NCI-H2227 (cell line): ENCODE measurements around the gene INPP4B.

Source experiments
- DNase-seq: peaks from one replicate; lab custom pipeline; 2025; ENCODE audit not compliant: unreplicated experiment; lab: John Stamatoyannopoulos, UW

INPP4B gene

DNA sequence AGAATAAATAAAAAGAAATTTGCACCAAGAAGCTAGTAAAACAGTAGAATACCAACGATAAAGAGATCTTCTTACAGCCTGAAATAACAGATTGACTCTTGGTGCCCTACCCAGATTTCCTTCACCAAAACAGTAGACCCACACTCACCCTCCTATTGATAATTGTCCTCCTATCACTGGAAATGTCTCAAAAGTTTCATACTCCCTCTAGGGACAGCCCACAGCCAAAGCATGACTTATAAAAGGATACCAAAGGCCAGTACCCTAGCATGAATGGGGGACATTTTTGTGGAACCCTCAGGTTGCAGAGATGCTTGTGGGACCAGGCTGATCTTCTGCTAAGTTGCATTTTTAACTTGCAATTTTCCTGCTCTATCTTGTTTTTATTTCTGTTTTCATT is 104.1 kb downstream of the INPP4B start:
- no peak for DNase-seq

DNA sequence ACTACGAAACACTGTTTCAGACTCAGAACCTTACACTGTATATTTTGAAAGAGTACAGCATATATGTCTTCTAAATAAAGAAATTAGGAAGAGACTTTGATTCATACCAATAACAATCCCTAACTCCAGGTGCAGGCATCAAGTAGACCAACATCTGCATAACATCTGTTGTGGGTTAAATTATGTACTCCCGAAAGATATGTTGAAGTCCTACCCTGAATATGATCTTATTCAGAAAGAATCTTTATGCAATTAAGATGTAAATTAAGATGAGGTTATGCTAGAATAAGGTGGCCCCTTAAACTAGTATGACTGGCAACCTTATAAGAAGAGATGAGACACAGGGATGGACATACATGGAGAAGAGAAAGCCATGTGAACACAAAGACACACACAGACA is 117.9 kb downstream of the INPP4B start:
- DNase-seq = no peak

DNA sequence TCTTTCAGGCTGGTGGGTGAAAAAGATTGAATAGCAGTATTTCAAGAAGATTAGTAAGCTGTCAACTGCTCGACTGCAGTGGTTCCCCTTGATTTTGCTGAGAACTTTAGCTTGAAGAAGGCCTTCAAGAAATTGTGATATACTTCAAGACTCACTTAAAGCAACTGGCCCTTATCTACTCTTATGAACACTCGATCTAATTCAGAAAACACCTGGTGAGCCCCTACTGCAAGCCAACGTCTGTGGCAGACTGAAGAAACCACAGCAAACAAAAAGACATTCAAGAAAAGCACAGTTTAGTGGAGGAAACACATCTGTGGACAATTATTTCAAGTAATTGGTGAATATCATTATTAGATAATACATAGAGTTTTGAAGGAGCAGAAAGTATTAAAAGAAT is 119.0 kb downstream of the INPP4B start:
- no peak for DNase-seq

DNA sequence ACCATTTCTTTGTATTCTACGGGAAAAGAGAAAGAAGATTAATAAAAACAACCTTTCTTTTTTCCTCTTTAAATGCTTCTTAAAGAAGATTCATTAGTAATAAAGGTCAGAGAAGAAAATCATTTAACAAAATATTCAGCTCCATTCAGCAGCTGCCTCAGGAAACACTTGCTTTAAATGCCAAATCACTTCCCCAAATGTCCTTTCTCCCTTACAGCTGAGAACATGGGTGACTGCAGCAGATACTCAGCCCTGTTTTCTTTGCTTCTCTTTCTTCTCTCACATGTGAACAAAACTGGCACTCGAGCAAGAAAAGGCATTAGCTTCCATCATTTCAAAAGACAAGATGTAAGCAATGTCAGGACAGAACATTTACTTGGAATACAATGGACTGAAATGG is 120.2 kb downstream of the INPP4B start:
- DNase-seq = no peak

- no peak for DNase-seq
These were observed 124.9 kb downstream of the INPP4B start for GRCh38 chr4:142721187-142721586.

- DNase-seq = no peak
These were observed 126.1 kb downstream of the INPP4B start for GRCh38 chr4:142719854-142720541.

GRCh38 chr4:142718981-142719380 is 127.1 kb downstream of the INPP4B start:
- no peak for DNase-seq

DNA sequence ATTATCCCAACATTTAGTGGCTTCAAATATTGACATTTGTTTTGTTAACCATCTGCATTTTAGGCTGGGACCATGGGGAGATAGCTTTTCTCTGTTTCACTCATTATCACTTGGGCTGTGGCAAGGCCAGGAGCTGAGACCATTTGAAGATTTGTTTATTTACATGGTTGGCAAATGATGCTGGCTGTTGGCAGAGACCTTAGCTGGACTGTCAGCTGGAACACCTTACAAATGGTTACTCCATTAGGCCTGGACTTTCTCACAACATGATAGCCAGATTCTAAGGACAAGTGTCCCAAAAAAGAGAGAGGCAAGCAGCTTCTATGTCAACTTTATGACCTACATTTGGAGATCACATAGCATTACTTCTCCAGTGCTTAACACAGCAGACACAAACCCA is 130.4 kb downstream of the INPP4B start:
- DNase-seq = no peak

GRCh38 chr4:142713282-142714030 is 132.6 kb downstream of the INPP4B start:
- no peak for DNase-seq

DNA sequence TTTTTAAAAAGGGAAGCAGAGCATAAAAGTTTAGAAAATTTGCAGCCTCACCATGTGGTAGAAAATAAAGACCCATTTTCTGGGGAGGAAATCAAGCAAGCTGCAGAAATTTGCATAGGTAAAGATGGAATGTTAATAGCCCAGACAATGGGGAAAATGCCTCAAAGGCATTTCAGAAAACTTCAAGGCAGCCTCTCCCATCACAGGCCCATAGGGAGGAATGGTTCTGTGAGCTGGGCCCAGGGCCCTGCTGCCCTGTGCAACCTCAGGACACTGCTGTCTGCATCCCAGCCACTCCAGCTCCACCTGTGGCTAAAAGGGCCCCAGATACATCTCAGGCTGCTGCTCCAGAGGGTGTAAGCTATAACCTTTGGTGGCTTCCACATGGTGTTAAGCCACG is 137.9 kb downstream of the INPP4B start:
- no peak for DNase-seq

- no peak for DNase-seq
These were observed 138.7 kb downstream of the INPP4B start for GRCh38 chr4:142707401-142707800.

- no peak for DNase-seq
These were observed 139.7 kb downstream of the INPP4B start for GRCh38 chr4:142706381-142706780.

DNA sequence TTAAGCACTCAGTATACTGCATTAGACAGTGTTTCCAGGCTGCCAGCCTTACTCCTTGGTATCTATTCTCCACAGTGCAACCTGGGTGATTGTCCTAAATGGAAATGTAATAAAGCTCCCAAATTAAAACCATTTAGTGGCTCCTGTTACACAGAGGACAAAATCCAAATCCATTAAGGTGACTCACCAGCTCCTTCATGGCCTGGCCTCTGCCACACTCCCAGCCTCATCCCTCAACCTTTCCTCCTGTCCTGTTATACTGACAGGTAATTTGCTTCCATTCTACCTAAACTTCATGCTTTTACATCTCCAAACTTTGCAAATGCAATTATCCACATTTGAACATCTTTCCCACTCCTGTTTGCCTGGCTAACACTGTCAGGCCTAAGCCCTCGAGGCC is 140.3 kb downstream of the INPP4B start:
- no peak for DNase-seq

DNA sequence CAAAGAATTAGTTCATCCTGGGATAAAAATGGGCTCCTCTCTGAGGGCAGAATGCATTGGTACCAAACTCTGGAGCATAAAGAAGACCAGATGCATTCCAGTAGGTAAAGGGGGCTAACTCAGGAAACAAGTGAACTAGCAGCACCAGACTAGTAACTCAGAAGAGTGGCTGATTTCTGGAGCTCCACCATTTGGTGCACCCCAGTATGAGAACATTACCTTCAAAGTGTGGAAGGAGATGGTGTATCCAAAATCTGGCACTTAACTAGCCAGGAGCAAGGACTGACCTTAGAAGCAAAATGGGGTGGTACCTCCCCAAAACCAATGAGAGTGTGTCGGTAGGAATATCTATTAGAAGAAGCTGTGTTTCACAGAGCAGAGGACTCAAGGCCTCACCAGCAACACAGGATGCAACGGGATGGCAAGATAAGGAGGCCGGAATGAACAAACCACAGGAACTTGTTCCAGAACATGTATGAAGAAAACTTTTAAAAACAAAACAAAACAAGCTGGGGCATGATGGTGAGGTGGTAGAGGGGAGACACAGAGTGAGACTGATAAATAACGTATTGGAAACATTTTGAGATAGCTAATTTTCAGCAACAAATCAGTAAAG is 142.3 kb downstream of the INPP4B start:
- no peak for DNase-seq

DNA sequence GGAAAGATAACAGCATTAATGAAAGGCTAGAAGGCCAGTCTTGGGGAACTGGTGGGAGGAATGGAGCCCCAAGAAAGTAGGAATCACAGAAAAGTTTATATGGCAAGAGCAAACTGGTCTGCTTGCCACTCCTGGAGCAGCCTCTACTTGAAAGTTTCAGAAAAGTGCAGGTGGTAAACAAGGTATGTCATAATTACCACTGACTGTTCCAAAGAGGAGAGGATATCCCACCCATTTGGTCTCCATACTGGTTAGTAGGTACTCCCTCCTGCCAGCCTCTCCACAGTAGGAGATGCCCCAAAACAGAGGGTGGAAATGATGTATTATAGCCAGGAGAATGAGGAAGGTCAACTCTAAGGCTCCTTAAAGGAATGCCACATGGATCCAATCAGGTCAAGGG is 145.1 kb downstream of the INPP4B start:
- no peak for DNase-seq

DNA sequence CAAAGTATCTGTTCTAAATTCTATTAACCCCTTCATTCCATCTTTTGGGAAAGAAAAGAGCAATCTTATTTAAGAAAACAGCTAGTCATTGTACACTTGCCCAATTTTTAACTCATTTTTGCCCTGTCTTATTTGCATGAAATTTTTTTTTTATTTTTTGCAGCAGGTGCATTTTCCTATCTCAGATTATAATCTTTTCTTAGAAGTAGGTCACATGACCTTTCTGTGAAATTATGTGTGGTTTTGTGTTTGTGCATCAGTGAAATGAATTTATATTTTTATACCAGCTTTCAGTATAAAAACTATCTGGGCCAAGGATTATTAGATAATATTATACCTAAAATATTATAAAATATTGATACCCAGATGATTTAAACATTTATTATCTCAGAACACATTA is 145.6 kb downstream of the INPP4B start:
- DNase-seq = no peak

- DNase-seq = no peak
These were observed 147.5 kb downstream of the INPP4B start for GRCh38 chr4:142698552-142698951.

DNA sequence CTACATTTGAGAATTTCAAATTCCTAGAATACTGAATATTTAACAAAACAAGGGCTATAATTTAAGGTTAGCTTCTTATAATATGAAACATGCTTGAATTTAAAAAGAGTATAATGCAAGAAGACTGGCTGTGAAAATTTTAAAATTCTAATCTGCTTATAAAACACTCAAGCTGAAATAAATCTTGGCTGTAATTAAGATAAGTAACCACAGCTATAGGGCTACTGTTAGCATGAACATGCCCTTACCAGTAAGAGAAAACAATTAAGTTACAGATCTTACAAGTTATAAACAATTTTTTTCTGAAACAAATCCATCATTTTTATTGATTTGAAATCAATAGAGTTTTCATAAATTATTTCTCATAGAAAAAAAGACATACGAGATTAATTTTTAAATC is 148.2 kb downstream of the INPP4B start:
- DNase-seq = no peak

DNA sequence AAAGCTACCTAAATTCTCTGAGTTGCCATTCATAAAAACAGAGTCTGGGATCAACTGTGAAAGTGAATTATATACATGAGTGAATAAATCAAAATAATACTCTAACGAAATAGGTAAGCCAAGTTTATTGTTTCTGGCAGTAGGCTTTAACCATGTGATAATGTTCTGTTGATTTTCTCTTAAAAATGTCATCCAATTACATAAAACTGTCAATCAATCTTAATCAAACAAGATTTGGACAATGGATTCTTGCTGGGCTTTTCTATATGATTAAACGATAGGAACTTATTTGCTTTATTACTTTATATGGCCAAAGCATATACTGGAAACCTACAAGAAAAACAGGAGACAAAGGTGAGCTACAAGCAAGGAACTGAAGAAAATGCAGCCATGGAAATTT is 148.8 kb downstream of the INPP4B start:
- no peak for DNase-seq

DNA sequence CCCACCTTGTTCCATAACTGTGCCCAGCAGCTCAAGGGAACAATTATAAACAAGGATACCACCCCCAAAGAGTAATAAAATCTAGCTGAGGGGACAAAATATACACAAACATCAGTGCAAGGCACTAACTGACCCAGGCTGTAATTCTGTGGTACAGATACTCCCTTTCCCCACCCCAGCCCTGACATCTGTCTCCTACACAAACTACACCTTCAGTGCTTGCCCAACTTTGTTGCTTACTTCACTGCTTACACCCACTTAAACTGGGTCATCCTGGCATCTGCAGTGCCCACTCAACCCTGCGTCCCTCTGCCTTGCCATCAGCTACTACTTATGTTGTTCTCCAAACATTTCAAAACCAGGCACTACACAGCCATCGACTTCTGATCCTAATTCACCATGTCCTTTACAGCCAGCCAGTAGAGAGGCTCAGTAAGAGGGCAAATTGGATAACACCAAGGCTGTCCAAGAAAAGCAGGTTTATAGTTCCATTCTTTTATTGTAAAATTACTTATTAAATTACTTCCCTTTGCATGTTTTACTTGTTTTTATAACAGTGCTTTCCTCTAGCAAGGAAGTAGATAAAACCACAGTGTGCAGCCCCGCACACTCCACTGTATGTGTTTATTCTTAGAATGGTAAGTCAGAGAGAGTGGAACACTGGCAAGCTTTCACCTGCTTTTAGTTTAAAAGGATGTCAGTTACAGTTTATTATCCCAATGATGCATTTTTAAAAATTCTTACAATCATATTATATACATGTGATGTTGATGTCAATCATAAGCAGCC is 149.6 kb downstream of the INPP4B start:
- no peak for DNase-seq

GRCh38 chr4:142690406-142691163 is 155.5 kb downstream of the INPP4B start:
- DNase-seq = no peak
